Stimulated activated CD8-positive, alpha-beta memory T cell treated with anti-CD3 and anti-CD28 coated beads, Interleukin-12 subunit alpha, Interleukin-12 subunit beta, amount 100 ng/mL, for 24 hours (primary cell): ENCODE measurements around the gene GRM8.
"Not testable (repeated sequence)": the region's sequence is repeated elsewhere in the genome, so short reads cannot be mapped to it uniquely, and the experiment has no call there.

Experiments used
- DNase-seq: peaks from one replicate; pipeline ENCODE4 v3.0.0-alpha.2; 2020; ENCODE audit errors: extremely low read depth

The GRM8 gene

GRCh38 chr7:126727930-126728391, 524.8 kb downstream of the GRM8 start:
- no peak for DNase-seq

DNA sequence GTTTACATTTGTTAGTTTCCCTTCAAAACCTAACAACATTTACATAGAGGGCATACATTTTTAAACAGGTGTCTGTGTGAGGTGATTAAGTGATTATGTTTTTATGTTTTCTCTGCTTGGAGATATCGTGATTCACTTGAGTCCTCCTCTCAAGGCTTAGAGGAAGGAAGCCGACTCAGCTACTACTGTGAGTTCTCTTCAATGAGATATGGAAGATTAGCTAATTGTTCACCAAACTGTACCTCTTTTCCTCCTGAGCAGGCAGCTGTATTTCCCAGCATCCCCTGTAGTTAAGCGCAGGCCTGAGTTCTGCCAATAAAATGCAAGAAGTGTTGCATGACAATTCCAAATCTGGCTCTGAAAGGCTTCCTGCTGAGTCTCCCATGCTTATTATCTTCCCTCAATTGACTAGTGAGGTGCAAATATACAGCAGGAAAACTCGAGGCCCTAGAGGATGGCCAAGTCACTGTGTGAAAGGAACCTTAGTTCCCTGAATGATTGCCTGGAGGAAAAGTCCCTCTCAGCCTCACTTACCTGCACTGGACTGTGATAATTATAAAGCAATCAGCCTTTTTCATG, 528.7 kb downstream of the GRM8 start:
- no peak for DNase-seq

- DNase-seq = no peak
Measured at GRCh38 chr7:126720232-126720631, 532.5 kb downstream of the GRM8 start.

- no peak for DNase-seq
Measured at GRCh38 chr7:126718419-126718818, 534.3 kb downstream of the GRM8 start.

- no peak for DNase-seq
Measured at GRCh38 chr7:126716321-126716720, 536.4 kb downstream of the GRM8 start.

DNA sequence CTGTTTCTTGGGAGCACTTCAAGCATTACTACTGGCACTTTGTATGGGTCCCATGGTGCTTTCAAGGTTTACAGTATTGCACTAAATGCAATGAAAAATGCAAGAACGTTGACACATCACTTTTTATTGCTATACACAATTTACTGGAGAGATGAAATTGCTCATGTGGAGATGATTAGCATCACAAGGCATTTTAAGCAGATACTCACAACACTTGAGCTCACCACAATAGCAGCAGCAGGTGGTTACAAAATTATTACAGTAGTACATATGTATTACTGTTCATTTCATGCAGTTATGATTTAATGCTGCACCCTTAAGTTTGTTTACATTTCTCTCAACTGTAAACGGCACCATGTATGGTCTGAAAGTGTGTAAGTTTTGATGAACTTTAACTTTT, 537.7 kb downstream of the GRM8 start:
- no peak for DNase-seq

- DNase-seq = no peak
Measured at GRCh38 chr7:126702242-126703016, 550.3 kb downstream of the GRM8 start.

- DNase-seq = peak; percentile 14
Measured at GRCh38 chr7:126700807-126701604, 551.7 kb downstream of the GRM8 start.

GRCh38 chr7:126699707-126700106, 553.0 kb downstream of the GRM8 start:
- no peak for DNase-seq

DNA sequence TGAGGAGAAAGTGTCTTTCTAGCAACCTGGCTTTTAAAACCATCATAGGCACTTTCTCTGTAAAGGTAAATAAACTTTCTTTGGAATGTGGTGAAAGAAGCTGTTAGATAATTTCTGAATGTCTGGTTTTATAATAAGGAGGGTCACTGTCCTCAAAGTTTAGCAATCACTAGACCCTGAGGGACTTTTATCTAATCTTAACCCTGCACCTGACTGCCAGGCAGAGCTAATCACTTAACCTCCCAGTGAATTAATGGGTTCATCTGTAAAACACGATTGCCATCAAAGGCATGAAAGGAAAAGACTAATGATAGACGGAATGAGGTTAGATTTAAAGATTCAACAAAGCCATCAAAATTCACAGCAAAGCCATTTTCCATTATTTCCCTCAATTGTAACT, 553.8 kb downstream of the GRM8 start:
- no peak for DNase-seq

DNA sequence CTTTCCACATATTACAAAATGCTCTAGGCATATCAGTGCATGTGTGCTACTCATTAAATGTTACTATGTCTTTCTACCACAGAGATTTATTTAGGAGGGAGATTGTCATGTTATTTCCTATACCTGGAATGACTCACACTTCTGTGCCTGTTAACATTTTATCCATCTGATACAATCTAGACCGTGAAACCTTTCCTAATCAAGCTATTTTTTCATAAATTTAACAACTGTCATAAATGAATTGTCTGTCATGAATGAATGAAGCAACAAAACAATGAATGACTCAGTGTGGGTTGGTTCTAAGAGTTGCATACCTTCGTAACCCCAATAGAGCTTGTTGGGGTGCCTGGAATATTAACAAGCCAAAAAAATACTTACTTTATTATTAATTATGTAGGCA, 554.3 kb downstream of the GRM8 start:
- DNase-seq = no peak

DNA sequence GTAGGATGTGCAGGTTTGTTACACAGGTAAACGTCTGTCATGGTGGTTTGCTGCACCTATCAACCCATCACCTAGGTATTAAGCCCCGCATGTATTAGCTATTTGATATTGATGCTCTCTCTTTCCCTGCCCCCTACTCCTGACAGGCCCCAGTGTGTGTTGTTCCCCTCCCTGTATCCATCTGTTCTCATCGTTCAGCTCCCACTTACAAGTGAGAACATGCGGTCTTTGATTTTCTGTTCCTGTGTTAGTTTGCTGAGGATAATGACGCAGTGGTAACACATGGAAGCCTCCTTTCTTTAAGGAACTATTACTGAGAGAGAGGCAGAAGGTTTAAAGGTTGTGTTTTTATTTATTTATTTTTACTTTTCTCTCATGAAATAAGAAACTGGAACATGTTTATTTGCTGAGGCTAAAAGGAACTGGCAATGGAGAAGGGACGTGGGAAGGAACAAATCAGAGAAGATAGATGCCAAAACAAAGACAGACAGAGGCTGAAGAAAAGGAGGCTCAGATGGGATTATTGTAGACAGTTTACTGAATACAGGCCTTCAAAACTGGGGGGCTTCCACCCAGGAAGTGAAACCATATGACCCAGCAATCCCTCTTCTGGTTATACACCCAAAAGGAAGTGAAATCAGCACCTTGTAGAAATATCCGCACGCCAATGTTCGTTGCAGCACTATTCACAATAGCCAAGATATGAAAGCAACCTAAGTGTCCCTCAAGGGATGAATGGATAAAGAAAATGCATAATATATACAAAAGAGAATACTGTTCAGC, 556.3 kb downstream of the GRM8 start:
- no peak for DNase-seq

GRCh38 chr7:126690848-126691751, 561.6 kb downstream of the GRM8 start:
- no peak for DNase-seq

- DNase-seq = no peak
Measured at GRCh38 chr7:126690104-126690503, 562.6 kb downstream of the GRM8 start.

GRCh38 chr7:126689037-126689436, 563.7 kb downstream of the GRM8 start:
- DNase-seq = no peak

GRCh38 chr7:126686474-126686873, 566.3 kb downstream of the GRM8 start:
- DNase-seq = no peak

DNA sequence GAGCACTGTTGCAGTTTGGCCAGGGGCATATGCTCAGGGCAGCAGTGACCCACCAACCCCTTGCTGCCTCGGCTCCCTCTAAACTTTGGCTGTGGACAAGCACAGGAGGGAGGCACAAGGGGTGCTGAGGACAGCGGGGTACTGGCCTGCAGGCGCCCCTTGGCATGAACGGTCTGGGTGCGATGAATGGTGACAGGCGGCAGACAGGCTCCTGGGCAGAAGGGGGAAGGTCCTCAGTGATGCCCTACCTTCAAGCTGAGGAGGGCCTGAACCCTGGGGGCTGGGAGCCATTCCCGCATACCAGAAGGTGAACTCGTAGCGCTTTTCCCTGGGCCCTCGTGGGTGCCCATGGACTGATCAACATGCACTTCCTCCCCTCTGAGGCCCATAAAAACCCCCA, 567.1 kb downstream of the GRM8 start:
- DNase-seq = no peak

GRCh38 chr7:126685018-126685573, 567.6 kb downstream of the GRM8 start:
- DNase-seq = no peak

GRCh38 chr7:126682176-126682575, 570.6 kb downstream of the GRM8 start:
- no peak for DNase-seq

GRCh38 chr7:126668762-126669161, 584.0 kb downstream of the GRM8 start:
- not testable (repeated sequence) for DNase-seq

DNA sequence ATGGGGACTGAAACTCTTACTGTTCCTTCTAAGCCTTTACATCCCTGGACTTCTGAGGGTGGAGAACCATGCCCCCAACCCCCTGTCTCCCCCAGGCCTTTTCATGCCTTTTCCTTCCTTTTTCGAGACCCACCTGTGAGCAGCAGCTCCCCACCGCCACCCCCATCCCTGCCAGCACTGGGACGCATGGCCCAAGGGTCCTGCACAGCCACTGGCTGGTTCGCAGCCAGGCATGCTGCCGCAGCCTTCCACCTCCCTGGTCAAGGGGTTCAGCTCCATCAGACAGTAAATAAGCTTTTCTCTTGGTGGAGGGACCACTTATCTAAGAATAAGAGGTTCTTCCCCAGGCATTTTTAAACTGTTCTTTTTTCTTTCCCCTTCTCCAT, 584.4 kb downstream of the GRM8 start:
- no peak for DNase-seq
